ENCODE data around the gene VSTM4.

GRCh38 chr10:49152663-49153062, 37.3 kb upstream of the VSTM4 start:
- TF ChIP-seq CTCF (conservative IDR thresholded peaks at IDR 0.05; ENCODE audit: low read depth in 2 of 2) (no peak), POLR2AphosphoS5 (IDR thresholded peaks at IDR 0.05; ENCODE audit: low read depth) (no peak), EZH2phosphoT487 (IDR thresholded peaks at IDR 0.05; ENCODE audit: unreplicated experiment) (no peak)

Data from GM23338 (cell line).